ENCODE data around the gene AURKAIP1. TPM values are rescaled to one million over a fixed set of nuclear protein-coding genes. Genes with fewer than 3 reads are reported as not detected.

The AURKAIP1 gene
- 172 and 180 TPM in 2 replicates for total RNA-seq (2012; rRNA removed)

GRCh38 chr1:1374929-1375662 lies at the start of gene AURKAIP1:
Gene AURKAIP1 (minus strand): TSS chr1:1375207. CDS start chr1:1374756, 451 bp downstream.
- Histone ChIP-seq H3K4me3 (ENCODE audit: low read length) (peak within 1 kb of the TSS; percentile 94), H3K4me1 (ENCODE audit: control insufficient read depth, insufficient read depth, low read length) (peaks cover 28% of the 10 kb centered on the region), H3K9me3 (replicated peaks; ENCODE audit: low read length) (no peaks in the 10 kb centered on the region), H3K4me2 (ENCODE audit: low read length) (peak within 1 kb of the TSS; percentile 99), H3K9ac (ENCODE audit: low read depth, low read length) (peak within 1 kb of the TSS; percentile 99), H3K27me3 (ENCODE audit: control insufficient read depth, insufficient read depth, low read length) (no peaks in the 10 kb centered on the region), H3K36me3 (ENCODE audit: insufficient read depth, low read length) (peaks cover 18% of the 10 kb centered on the region)

- Histone ChIP-seq H3K27me3 (ENCODE audit: control insufficient read depth, insufficient read depth, low read length) (no peaks in the 10 kb centered on the region), H3K9ac (ENCODE audit: low read depth, low read length) (no peak overlapping the region), H3K4me2 (ENCODE audit: low read length) (no peak overlapping the region), H3K9me3 (replicated peaks; ENCODE audit: low read length) (no peaks in the 10 kb centered on the region), H3K4me3 (ENCODE audit: low read length) (no peak overlapping the region), H3K4me1 (ENCODE audit: control insufficient read depth, insufficient read depth, low read length) (no peaks in the 10 kb centered on the region), H3K36me3 (ENCODE audit: insufficient read depth, low read length) (no peaks in the 10 kb centered on the region)
Observed at GRCh38 chr1:1424707-1425106, 49.7 kb upstream of the AURKAIP1 start.

- Histone ChIP-seq H3K4me1 (ENCODE audit: control insufficient read depth, insufficient read depth, low read length) (no peaks in the 10 kb centered on the region), H3K4me3 (ENCODE audit: low read length) (no peak overlapping the region), H3K27me3 (ENCODE audit: control insufficient read depth, insufficient read depth, low read length) (no peaks in the 10 kb centered on the region), H3K36me3 (ENCODE audit: insufficient read depth, low read length) (no peaks in the 10 kb centered on the region), H3K9me3 (replicated peaks; ENCODE audit: low read length) (no peaks in the 10 kb centered on the region), H3K9ac (ENCODE audit: low read depth, low read length) (no peak overlapping the region), H3K4me2 (ENCODE audit: low read length) (no peak overlapping the region)
Observed at GRCh38 chr1:1423245-1423597, 48.2 kb upstream of the AURKAIP1 start.

GRCh38 chr1:1422465-1423244 lies 47.6 kb upstream of the AURKAIP1 start:
- H3K9ac ChIP-seq (ENCODE audit: low read depth, low read length): no peak overlapping the region
- no peaks in the 10 kb centered on the region for H3K4me1 ChIP-seq (ENCODE audit: control insufficient read depth, insufficient read depth, low read length)

GRCh38 chr1:1421907-1422464 lies 47.0 kb upstream of the AURKAIP1 start:
- no peak overlapping the region for H3K9ac ChIP-seq (ENCODE audit: low read depth, low read length)

More at GRCh38 chr1:1422465-1423244, 47.6 kb upstream of the AURKAIP1 start:
- H3K4me2 ChIP-seq (ENCODE audit: low read length): no peak overlapping the region
- no peak overlapping the region for H3K4me3 ChIP-seq (ENCODE audit: low read length)
- H3K9me3 ChIP-seq (replicated peaks; ENCODE audit: low read length): no peaks in the 10 kb centered on the region
- H3K36me3 ChIP-seq (ENCODE audit: insufficient read depth, low read length): no peaks in the 10 kb centered on the region
- no peaks in the 10 kb centered on the region for H3K27me3 ChIP-seq (ENCODE audit: control insufficient read depth, insufficient read depth, low read length)

GRCh38 chr1:1421147-1421906 lies 46.3 kb upstream of the AURKAIP1 start, which contains the start of gene ANKRD65:
Gene ANKRD65 (minus strand): TSS chr1:1421276. CDS start chr1:1421005, 271 bp downstream.
- H3K9me3 ChIP-seq (replicated peaks; ENCODE audit: low read length): no peaks in the 10 kb centered on the region
- H3K4me1 ChIP-seq (ENCODE audit: control insufficient read depth, insufficient read depth, low read length): no peaks in the 10 kb centered on the region
- no peaks in the 10 kb centered on the region for H3K36me3 ChIP-seq (ENCODE audit: insufficient read depth, low read length)
- H3K27me3 ChIP-seq (ENCODE audit: control insufficient read depth, insufficient read depth, low read length): no peaks in the 10 kb centered on the region
- peak within 1 kb of the TSS; percentile 62 for H3K4me3 ChIP-seq (ENCODE audit: low read length)
- H3K4me2 ChIP-seq (ENCODE audit: low read length): peak within 1 kb of the TSS; percentile 77
- peak within 1 kb of the TSS; percentile 30 for H3K9ac ChIP-seq (ENCODE audit: low read depth, low read length)

More at GRCh38 chr1:1421907-1422464, 47.0 kb upstream of the AURKAIP1 start:
- Histone ChIP-seq H3K4me2 (ENCODE audit: low read length) (no peak overlapping the region), H3K36me3 (ENCODE audit: insufficient read depth, low read length) (no peaks in the 10 kb centered on the region), H3K4me3 (ENCODE audit: low read length) (no peak overlapping the region), H3K9me3 (replicated peaks; ENCODE audit: low read length) (no peaks in the 10 kb centered on the region), H3K27me3 (ENCODE audit: control insufficient read depth, insufficient read depth, low read length) (no peaks in the 10 kb centered on the region), H3K4me1 (ENCODE audit: control insufficient read depth, insufficient read depth, low read length) (no peaks in the 10 kb centered on the region)

GRCh38 chr1:1420654-1421141 lies 45.7 kb upstream of the AURKAIP1 start:
- Histone ChIP-seq H3K9ac (ENCODE audit: low read depth, low read length) (no peak overlapping the region), H3K4me2 (ENCODE audit: low read length) (no peak overlapping the region), H3K9me3 (replicated peaks; ENCODE audit: low read length) (no peaks in the 10 kb centered on the region), H3K4me3 (ENCODE audit: low read length) (no peak overlapping the region), H3K4me1 (ENCODE audit: control insufficient read depth, insufficient read depth, low read length) (no peaks in the 10 kb centered on the region), H3K36me3 (ENCODE audit: insufficient read depth, low read length) (no peaks in the 10 kb centered on the region), H3K27me3 (ENCODE audit: control insufficient read depth, insufficient read depth, low read length) (no peaks in the 10 kb centered on the region)

GRCh38 chr1:1419813-1420653 lies 45.0 kb upstream of the AURKAIP1 start:
- Histone ChIP-seq H3K9me3 (replicated peaks; ENCODE audit: low read length) (no peaks in the 10 kb centered on the region), H3K36me3 (ENCODE audit: insufficient read depth, low read length) (no peaks in the 10 kb centered on the region), H3K4me2 (ENCODE audit: low read length) (peak overlapping the region; percentile 77), H3K4me1 (ENCODE audit: control insufficient read depth, insufficient read depth, low read length) (no peaks in the 10 kb centered on the region), H3K27me3 (ENCODE audit: control insufficient read depth, insufficient read depth, low read length) (no peaks in the 10 kb centered on the region), H3K4me3 (ENCODE audit: low read length) (peak overlapping the region; percentile 62), H3K9ac (ENCODE audit: low read depth, low read length) (peak overlapping the region; percentile 47)

GRCh38 chr1:1419363-1419812 lies 44.4 kb upstream of the AURKAIP1 start:
- H3K4me2 ChIP-seq (ENCODE audit: low read length): peak overlapping the region; percentile 77
- H3K4me1 ChIP-seq (ENCODE audit: control insufficient read depth, insufficient read depth, low read length): no peaks in the 10 kb centered on the region
- H3K27me3 ChIP-seq (ENCODE audit: control insufficient read depth, insufficient read depth, low read length): no peaks in the 10 kb centered on the region
- no peaks in the 10 kb centered on the region for H3K9me3 ChIP-seq (replicated peaks; ENCODE audit: low read length)
- peak overlapping the region; percentile 47 for H3K9ac ChIP-seq (ENCODE audit: low read depth, low read length)
- H3K36me3 ChIP-seq (ENCODE audit: insufficient read depth, low read length): no peaks in the 10 kb centered on the region
- H3K4me3 ChIP-seq (ENCODE audit: low read length): no peak overlapping the region

Measured in skeletal muscle satellite cell (primary cell).